Gastroesophageal sphincter (tissue), 3 donors: ENCODE measurements around the gene TTC39B.

Experiments
- CTCF ChIP-seq, 4 experiments: fragments of 200-600 bp in 2 of 4; fragments of 450-650 bp in 2 of 4; sonication (generic) in 1 of 4; IDR thresholded peaks; one replicate each; pipeline ENCODE4 v1.5.1; 2017 to 2019; ENCODE audit warnings: antibody characterized with exemption in 4 of 4, mild to moderate bottlenecking in 2 of 4, moderate library complexity in 2 of 4
- POLR2AphosphoS5 ChIP-seq: sonication (generic); formaldehyde crosslinking; IDR thresholded peaks from one replicate; pipeline ENCODE4 v1.6.1; 2017; ENCODE audit warnings: antibody characterized with exemption

- no peak for TF ChIP-seq POLR2AphosphoS5
- no peak for TF ChIP-seq CTCF (IDR thresholded peaks at IDR 0.05)
Measured at GRCh38 chr9:15248081-15248480, 58.9 kb downstream of the TTC39B start.
